Measurements from ENCODE around the gene WDR12. TPM values are rescaled to one million over a fixed set of nuclear protein-coding genes. Genes with fewer than 3 reads are reported as not detected.
"Not testable (repeated sequence)": the region's sequence is repeated elsewhere in the genome, so short reads cannot be mapped to it uniquely, and the experiment has no call there.

Gene WDR12
- total RNA-seq, 1 donor from 2014 or later, result 17.8 TPM

- DNase-seq (ENCODE audit: low read depth), result no peak
- H3K4me3 ChIP-seq (ENCODE audit: low read depth, low read length), result no peak overlapping the region
- no peak for TF ChIP-seq CTCF (conservative IDR thresholded peaks at IDR 0.05; ENCODE audit: low read depth, low read length)
Observed at GRCh38 chr2:202881570-202881969, 29.9 kb downstream of the WDR12 start.

- TF ChIP-seq CTCF (conservative IDR thresholded peaks at IDR 0.05; ENCODE audit: low read depth, low read length), result no peak
- no peak for DNase-seq (ENCODE audit: low read depth)
- no peak overlapping the region for H3K4me3 ChIP-seq (ENCODE audit: low read depth, low read length)
Observed at GRCh38 chr2:202877699-202878098, 33.8 kb downstream of the WDR12 start.

- no peak for DNase-seq (ENCODE audit: low read depth)
- H3K4me3 ChIP-seq (ENCODE audit: low read depth, low read length), result peak within 1 kb of the TSS; percentile 86
- no peak for TF ChIP-seq CTCF (conservative IDR thresholded peaks at IDR 0.05; ENCODE audit: low read depth, low read length)
Observed at GRCh38 chr2:202871300-202872141, 40.0 kb downstream of the WDR12 start, which contains the start of gene ICA1L. TSS of gene ICA1L (minus strand) at chr2:202871766. CDS start at chr2:202829009, 42,757 bp downstream.

- TF ChIP-seq CTCF (conservative IDR thresholded peaks at IDR 0.05; ENCODE audit: low read depth, low read length), result peak; percentile 61
- DNase-seq (ENCODE audit: low read depth), result no peak
- H3K4me3 ChIP-seq (ENCODE audit: low read depth, low read length), result peak overlapping the region; percentile 86
Observed at GRCh38 chr2:202870431-202871299, 40.8 kb downstream of the WDR12 start.

- no peak overlapping the region for H3K4me3 ChIP-seq (ENCODE audit: low read depth, low read length)
- no peak for TF ChIP-seq CTCF (conservative IDR thresholded peaks at IDR 0.05; ENCODE audit: low read depth, low read length)
- no peak for DNase-seq (ENCODE audit: low read depth)
Observed at GRCh38 chr2:202861987-202862386, 49.5 kb downstream of the WDR12 start.

GRCh38 chr2:202858601-202859000 is 52.9 kb downstream of the WDR12 start:
- no peak overlapping the region for H3K4me3 ChIP-seq (ENCODE audit: low read depth, low read length)
- DNase-seq (ENCODE audit: low read depth), result no peak
- no peak for TF ChIP-seq CTCF (conservative IDR thresholded peaks at IDR 0.05; ENCODE audit: low read depth, low read length)

- not testable (repeated sequence) for DNase-seq (ENCODE audit: low read depth); H3K4me3 ChIP-seq (ENCODE audit: low read depth, low read length)
Observed at GRCh38 chr2:202849343-202849742, 62.1 kb downstream of the WDR12 start.
